NK-92 (cell line): Measurements from ENCODE around the gene CCM2.
"Not testable (repeated sequence)": the region's sequence is repeated elsewhere in the genome, so short reads cannot be mapped to it uniquely, and the experiment has no call there.

Experiments
- DNase-seq: peaks from one replicate; lab custom pipeline; 2025; ENCODE audit not compliant: unreplicated experiment; lab: John Stamatoyannopoulos, UW

Gene CCM2

DNA sequence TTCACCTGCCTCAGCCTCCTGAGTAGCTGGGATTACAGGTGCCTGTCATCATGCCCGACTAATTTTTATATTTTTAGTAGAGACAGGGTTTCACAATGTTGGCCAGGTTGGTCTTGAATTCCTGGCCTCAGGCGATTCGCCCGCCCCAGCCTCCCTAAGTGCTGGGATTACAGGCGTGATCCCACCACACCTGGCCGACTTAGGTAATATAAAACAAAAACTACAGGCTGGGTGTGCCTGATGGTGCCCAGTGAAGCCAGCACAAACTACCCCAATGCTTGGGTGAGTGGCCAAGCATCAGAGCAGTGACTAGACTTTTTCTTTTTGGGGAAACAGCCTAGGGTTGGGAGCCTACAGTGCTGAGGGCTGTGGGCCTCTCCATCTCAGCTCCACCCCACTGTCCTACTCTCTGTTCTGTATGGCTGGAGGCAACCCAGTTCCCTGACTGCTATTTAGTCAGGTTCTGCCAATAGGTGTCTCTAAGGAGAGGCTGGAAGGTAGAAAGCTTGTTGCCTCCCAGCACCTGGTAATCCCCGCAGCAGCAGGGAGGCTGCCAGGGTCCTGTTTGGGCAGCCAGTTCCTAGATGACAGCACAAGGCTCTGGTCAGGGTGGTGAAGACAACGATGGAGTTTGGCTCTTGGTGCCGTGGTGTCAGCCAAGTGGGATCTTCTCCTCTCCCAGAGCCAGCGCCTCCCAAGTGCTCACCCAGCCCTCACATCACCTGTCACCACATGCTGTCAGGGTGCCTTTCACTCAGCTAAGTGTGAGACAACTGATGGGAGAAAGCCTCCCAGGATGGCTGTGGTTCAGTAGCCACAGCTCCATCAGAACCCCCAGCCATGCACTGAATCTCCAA lies 99.2 kb downstream of the CCM2 start:
- DNase-seq = no peak

DNA sequence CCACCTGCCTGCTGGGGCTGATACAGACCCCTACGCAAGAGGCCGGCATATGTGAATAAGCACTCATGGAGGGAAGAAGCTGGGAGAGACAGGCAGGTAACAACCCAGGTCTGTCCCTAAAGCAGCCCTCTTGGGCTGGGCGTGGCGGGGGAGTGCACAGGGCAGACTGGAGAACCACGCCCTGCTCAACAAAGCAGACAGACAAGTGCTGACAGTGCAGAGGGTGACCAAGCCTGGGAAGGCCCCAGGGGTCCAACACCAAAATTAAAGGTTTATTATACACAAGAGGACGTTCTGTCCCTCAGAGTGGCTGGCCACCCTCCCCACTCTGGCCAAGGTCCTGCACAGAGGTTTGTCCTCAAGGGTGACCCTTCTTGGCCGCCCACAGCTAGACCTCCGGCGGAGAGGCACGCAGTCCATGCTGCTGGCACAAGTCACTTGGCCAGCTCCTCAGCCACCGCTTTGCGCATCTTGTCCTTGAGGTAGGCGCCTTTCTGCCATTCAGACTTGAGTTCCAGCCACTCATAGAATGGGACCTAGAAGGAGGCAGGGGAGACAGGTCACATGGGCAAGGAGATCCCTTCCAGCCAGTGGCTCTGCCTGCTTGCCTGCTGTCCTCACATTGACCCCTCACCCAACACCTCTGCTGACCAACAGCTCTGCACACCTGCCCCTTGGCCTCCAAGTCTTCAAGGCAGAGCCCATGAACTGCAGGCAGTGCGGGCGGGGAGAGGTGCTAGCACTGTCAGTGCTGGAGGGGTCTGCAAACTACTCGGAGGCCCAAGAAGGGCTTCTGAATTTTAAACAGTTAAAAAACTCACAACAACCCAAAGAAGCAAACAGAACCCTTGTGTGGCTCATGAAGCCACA lies 100.1 kb downstream of the CCM2 start:
- no peak for DNase-seq

GRCh38 chr7:45100761-45101480 lies 100.9 kb downstream of the CCM2 start:
- no peak for DNase-seq

- no peak for DNase-seq
These were observed 101.7 kb downstream of the CCM2 start for GRCh38 chr7:45101748-45102147.

DNA sequence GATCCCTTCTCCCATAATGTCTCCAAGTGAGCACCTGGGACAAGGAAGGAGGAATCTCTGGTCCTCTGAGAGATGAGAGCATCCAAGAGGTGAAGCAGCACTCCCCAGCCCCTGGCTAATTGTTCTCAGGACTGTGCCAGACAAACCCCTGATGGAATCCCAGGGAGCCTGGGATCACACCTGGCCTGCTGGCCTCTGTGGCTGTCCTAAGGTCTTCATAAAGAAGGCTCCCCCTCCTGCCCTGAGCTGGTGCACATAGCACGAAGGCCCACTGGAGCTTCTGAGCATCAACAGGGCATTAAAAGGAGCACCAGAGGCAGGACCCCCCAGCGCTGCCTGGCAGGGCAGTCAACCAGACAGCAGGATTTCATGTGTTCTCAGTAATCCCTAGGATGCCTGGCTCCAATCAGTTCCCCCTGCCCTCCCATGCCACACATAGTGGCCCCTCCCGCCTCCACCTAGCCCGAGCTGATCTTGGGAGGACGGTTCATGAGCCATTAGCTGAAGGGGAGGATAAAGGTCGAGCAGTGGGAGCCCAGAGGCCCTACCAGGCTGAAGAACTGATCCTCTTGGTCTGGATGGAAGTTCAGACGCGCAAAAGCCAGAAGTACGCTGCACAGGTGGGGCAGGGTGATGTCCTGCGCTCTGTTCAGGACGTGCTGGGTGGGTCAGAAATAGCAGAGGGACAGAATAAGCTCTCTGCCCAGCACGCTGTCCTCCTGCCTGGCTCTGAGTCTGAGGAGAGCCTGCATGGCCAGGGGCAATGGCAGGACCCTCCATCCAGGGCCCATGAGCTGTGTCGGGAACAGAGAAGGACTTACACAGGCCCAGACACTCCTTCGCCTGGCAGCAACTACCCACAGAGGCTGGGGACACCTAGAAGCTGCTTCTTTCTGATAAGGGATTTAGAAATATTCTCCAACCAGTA lies 103.0 kb downstream of the CCM2 start:
- no peak for DNase-seq

DNA sequence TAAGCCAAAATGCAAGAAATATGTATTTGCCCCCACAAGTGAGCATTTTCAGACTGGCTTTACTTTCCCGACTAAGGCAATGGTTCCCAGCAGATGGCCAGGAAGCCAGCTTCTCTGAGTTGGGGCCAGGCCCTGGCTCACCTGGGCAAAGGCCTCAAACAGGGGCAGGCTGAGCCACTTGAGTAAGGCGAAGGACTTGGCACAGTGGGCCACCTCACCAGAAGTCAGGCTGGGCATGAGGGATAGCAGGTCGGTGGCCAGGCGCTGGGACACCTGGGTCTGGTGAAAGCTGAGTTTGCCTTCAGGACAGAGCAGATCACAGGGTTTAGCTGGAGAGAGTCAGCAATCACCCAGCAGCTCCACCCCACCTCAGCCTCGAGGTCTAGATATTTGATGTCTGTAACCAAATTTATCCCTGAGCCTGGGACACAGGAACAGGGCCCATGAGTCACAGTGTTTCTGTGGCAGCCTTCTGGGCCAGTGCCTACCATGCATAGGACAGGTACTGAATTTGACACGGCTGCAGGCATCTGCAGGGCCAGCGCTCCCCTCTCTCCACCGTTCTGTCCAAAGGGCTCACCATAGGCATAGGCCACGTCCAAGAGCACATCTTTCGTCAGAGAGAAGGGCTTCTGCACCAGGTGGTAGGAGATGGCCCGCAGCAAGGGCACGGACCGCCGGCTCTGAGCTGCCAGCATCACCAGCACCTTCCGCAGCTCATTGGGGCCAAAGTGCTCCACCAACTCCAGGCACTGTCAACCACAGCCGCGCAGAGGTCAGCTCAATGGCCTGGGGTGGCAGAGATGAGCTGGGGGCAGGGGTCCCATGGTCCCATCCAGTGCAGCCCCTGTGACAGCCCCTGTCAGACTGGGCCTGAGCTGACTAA lies 104.2 kb downstream of the CCM2 start:
- no peak for DNase-seq

GRCh38 chr7:45104844-45105587 lies 105.0 kb downstream of the CCM2 start:
- no peak for DNase-seq

- DNase-seq = no peak
These were observed 105.7 kb downstream of the CCM2 start for GRCh38 chr7:45105588-45106188.

DNA sequence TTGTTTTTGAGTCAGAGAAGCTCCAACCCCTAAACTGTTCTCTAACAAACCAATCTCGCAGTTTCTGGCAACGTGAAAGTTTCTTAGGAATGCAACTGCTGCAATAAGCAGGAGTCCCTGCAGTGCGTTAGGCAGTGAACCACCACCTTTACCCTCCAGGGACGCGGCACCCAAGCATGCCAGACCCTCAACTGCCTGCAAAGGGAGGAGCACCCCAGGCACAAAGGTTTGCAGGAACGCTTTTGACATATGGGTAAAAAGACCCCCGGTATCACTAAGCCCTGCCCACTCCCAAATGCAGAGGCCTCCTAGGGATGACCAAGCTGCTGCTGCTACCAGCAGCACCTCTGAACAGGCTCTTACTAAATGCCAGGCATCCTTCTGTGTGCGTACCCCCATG lies 106.8 kb downstream of the CCM2 start:
- DNase-seq = no peak

GRCh38 chr7:45107356-45107755 lies 107.4 kb downstream of the CCM2 start:
- no peak for DNase-seq

GRCh38 chr7:45108863-45109262 lies 108.9 kb downstream of the CCM2 start:
- DNase-seq = no peak

GRCh38 chr7:45111298-45112223 lies 111.6 kb downstream of the CCM2 start, which contains the start of gene TBRG4:
Gene TBRG4 (minus strand): TSS chr7:45111697. CDS start chr7:45109237, 2,460 bp downstream.
- peak; percentile 65 for DNase-seq

DNA sequence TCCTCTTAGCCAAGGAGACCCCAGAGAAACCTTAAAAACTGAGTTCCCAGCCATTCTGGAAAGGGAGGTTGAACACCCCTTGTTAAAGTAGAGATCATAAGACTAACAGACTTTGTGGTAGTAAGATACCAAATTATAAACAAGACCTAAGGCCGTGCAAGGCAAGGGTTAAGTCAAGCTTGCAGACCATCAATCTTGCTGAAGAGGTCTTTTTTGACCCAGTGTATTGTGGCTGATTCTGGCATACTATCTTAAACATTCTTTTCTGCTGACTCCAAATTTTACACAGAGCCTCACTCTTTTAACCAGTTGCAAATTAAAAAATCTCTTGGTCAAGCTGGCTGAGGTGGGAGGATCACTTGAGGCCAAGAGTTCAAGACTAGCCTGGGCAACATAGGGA lies 112.6 kb downstream of the CCM2 start:
- DNase-seq = no peak

GRCh38 chr7:45114257-45114656 lies 114.3 kb downstream of the CCM2 start:
- not testable (repeated sequence) for DNase-seq

GRCh38 chr7:45114926-45115325 lies 114.9 kb downstream of the CCM2 start:
- DNase-seq = no peak

DNA sequence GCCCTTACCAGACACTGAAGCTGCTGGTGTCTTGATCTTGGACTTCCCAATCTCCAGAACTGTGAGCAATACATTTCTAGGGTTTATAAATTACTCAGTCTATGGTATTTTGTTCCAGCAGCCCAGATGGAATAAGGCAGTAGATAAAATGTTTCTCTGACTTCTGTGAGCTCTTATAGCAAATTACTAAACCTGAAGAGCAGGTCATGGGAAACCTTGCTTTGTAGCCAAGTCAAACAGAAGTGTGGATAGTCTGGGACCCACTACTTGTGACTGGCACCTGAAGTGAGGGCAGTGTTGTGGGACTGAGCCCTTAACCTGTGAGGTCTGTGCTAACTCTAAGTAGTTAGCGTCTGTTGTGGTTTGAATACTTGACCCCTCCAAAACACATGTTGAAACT lies 116.0 kb downstream of the CCM2 start:
- DNase-seq = no peak

DNA sequence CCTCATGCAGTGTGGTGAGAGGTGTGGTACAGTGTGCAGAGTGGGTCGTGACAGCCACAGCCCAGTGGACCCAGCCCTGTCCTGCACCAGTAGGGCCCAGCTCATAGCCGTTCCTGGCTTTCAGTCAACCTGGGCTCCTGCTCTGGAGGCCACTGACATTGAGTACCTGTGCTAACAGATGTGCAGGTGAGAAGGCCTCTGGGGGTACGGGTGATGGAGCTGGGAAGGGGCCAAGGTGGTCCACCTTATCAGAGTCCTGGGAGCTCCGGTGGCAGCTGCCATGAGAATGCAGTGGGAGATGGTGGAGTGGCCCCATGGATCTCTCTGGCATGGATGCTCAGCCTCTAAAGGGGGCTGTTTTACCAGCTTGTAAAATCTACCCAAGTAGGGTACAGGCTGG lies 117.6 kb downstream of the CCM2 start:
- DNase-seq = no peak
